ENCODE data around the gene CAPN15. TPM values are rescaled to one million over a fixed set of nuclear protein-coding genes. Genes with fewer than 3 reads are reported as not detected.
A peak's percentile ranks its signal among the peaks of the same experiment; 100 is the strongest.

CAPN15 gene
- total and polyA plus RNA-seq, 4 donors = 14.4 to 64.1 (median 38.9) TPM

DNA sequence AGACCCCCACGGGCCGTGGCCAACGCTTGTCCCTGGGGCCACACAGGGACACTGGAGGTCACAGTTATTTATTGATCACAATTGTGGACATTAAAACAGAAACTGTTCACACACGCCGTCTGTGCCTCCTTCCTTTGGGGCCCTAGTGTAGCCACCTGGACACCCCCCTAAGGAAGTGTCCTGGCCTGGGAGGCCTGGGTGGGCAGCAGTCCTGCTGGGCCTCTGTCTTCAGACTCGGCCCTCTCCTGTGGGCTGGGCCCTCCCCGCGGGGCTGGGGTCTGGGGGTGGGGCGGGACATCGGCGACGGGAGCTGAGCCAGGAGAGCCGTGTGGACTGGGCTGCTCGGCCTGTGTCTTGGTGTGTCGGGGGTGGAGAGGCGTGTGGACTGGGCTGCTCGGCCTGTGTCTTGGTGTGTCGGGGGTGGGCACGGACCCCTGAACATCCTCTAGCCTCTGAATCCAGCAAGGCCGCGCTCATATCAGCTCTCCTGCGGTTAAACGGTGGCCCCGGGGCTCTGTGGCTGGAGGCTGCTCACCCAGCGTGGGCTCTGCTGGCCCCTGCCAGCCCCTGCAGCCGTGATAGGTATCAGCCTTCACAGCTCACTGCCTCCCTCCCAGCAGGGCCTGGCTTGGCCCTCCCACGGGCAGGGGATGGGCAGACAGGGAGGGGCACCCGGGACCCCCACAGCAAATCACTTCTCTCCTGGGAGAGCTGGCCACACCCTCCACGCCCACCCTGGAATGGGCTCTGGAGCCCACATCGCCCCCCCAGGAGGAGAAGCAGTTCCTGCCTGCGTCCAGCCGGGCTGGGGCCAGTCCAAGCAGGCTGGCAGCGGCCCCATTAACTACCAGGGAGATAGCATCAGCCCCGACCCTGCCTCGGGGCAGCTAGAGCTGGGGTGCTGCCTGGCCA lies 38.2 kb downstream of the CAPN15 start:
- 59 to 86% methylated on average over 23 to 35 of the region's 35 CpGs for WGBS, 2 donors
- Histone ChIP-seq H3K4me1 (ENCODE audit: control insufficient read depth in 5 of 5, insufficient read depth in 5 of 5, low read length in 5 of 5) (peaks cover 0 to 35% (median 15%) of the 10 kb centered on the region in 5 donors), H3K4me3 (no peak overlapping the region), H3K27ac (ENCODE audit: low read depth in 1 of 2, low read length in 1 of 2) (no peak overlapping the region), H3K9me3 (ENCODE audit: control insufficient read depth in 4 of 4, insufficient read depth in 3 of 4, low read length in 3 of 4) (peaks cover 0 to 4% (median 0%) of the 10 kb centered on the region in 4 donors), H3K36me3 (ENCODE audit: control insufficient read depth in 4 of 4, insufficient read depth in 4 of 4, low read length in 4 of 4) (no peaks in the 10 kb centered on the region), H3K9ac (ENCODE audit: insufficient read depth in 1 of 2, low read length in 2 of 2) (no peak overlapping the region), H3K27me3 (ENCODE audit: control insufficient read depth in 3 of 3, insufficient read depth in 3 of 3, low read length in 2 of 3) (peaks cover 0 to 21% (median 10%) of the 10 kb centered on the region in 3 donors)
- ATAC-seq (ENCODE audit: insufficient read depth, low FRiP score) (no peak), DNase-seq (peak; percentile 59 to 73 (median 72))
- TF ChIP-seq, protein P1, sequence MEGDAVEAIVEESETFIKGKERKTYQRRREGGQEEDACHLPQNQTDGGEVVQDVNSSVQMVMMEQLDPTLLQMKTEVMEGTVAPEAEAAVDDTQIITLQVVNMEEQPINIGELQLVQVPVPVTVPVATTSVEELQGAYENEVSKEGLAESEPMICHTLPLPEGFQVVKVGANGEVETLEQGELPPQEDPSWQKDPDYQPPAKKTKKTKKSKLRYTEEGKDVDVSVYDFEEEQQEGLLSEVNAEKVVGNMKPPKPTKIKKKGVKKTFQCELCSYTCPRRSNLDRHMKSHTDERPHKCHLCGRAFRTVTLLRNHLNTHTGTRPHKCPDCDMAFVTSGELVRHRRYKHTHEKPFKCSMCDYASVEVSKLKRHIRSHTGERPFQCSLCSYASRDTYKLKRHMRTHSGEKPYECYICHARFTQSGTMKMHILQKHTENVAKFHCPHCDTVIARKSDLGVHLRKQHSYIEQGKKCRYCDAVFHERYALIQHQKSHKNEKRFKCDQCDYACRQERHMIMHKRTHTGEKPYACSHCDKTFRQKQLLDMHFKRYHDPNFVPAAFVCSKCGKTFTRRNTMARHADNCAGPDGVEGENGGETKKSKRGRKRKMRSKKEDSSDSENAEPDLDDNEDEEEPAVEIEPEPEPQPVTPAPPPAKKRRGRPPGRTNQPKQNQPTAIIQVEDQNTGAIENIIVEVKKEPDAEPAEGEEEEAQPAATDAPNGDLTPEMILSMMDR (IDR thresholded peaks at IDR 0.05; ENCODE audit: control extremely low read depth, extremely low read depth) = no peak

DNA sequence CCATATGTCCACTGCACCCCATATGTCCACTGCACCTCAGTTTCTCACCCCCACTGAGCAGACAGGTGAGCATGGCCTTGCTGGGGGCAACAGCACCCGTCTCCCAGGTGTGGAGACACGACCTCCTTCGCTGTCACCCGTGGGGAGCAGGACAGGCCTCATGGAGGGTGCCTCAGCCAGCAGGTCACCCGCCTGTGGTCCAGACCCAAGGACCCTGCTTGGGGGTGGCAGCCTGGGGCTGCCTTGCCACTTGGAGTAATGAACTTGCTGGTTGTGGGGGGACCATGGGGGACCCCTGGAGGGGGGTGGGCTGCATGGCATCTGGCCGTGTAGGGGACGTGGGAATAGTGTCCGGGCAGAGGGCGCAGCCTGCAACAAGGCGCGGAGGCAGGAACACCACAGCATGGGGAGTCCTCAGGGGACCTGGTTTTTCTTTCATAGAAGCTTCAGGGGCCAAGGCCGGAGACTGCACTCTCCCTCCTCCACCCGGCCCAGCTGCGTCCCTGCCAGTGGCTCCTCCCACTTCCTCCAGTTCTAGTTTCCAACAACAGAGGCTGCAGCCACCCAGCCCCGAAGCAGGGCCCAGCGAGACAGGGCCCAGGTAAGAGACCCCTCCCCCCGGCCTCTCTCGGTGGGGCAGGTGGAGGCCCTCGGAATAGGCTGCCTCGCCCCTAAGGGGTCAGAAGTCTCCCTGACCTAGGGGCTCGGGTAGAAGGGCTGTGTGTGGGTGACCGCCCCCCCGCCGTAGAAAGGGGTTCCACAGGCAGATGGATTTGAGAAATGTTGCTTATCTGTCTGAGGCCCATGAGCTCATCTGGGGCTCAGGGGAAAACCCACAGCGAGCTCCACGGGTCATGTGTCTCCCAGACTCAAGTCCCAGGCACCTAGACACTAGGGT lies 39.2 kb downstream of the CAPN15 start, which contains the start of gene NHLRC4:
NHLRC4 (plus strand) TSS at position 531 of the 898 bp plus-strand sequence. CDS start 1,043 bp downstream, outside the sequence.
- H3K4me3 ChIP-seq = no peak within 1 kb of the TSS
- H3K4me1 ChIP-seq (ENCODE audit: control insufficient read depth in 5 of 5, insufficient read depth in 5 of 5, low read length in 5 of 5) = peaks cover 0 to 35% (median 21%) of the 10 kb centered on the region in 5 donors
- peak; percentile 76 to 87 (median 81) for DNase-seq
- H3K27me3 ChIP-seq (ENCODE audit: control insufficient read depth in 3 of 3, insufficient read depth in 3 of 3, low read length in 2 of 3) = peaks cover 0 to 12% (median 5%) of the 10 kb centered on the region in 3 donors
- peaks cover 0 to 4% (median 0%) of the 10 kb centered on the region in 4 donors for H3K9me3 ChIP-seq (ENCODE audit: control insufficient read depth in 4 of 4, insufficient read depth in 3 of 4, low read length in 3 of 4)
- TF ChIP-seq, protein P1 (IDR thresholded peaks at IDR 0.05; ENCODE audit: control extremely low read depth, extremely low read depth) = no peak
- peak within 1 kb of the TSS in 1 of 2 donors; percentile 3 for H3K9ac ChIP-seq (ENCODE audit: insufficient read depth in 1 of 2, low read length in 2 of 2)
- WGBS, 2 donors = 28 to 32% methylated on average over 26 of the region's 26 CpGs
- H3K36me3 ChIP-seq (ENCODE audit: control insufficient read depth in 4 of 4, insufficient read depth in 4 of 4, low read length in 4 of 4) = no peaks in the 10 kb centered on the region
- no peak for ATAC-seq (ENCODE audit: insufficient read depth, low FRiP score)
- H3K27ac ChIP-seq (ENCODE audit: low read depth in 1 of 2, low read length in 1 of 2) = no peak within 1 kb of the TSS

DNA sequence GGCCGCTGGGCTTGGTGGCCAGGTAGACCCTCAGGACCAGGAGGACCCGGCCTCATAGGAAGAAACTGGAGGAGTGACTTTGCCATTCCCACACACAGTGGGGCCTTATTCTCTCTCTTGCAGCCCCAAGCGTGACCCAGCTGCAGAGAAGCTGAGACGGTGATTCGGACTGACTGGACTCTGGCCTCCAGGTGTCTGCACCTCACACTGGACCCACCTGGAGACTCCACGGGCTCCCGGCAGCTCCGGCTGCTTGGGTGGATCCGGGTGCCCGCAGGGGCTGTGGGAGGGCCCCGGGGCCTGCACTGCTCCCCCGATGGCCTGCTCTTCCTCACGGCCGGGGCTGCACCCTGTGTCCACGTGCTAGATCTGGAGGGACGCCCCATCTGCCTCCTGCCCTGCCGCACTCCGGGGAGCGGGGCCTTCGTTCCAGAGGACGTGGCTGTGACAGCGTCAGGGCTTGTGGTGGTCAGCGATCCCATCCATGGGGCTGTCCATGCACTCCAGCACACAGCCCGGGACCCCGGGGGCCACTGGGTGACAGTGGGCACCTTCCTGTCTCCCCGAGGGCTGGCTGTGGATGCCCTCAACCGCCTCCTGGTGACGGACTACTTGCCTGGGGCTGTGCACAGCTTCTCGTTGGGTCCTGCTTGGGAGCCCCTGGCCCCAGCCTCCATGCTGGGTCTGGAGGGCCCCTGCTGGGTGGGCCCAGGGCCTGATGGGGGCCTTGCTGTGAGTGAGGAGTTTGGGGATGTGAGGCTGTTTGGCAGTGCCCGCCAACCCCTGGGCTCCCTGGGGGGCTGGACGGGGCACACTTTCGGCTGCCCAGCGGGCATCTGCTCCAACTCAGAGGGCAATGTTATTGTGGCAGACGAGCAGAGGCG lies 40.1 kb downstream of the CAPN15 start:
- no peak overlapping the region for H3K27ac ChIP-seq (ENCODE audit: low read depth in 1 of 2, low read length in 1 of 2)
- 93 to 96% methylated on average over 34 to 35 of the region's 35 CpGs for WGBS, 2 donors
- DNase-seq (no peak), ATAC-seq (ENCODE audit: insufficient read depth, low FRiP score) (no peak)
- no peaks in the 10 kb centered on the region for H3K9me3 ChIP-seq (ENCODE audit: control insufficient read depth in 4 of 4, insufficient read depth in 3 of 4, low read length in 3 of 4)
- H3K4me3 ChIP-seq = no peak overlapping the region
- H3K4me1 ChIP-seq (ENCODE audit: control insufficient read depth in 5 of 5, insufficient read depth in 5 of 5, low read length in 5 of 5) = peaks cover 0 to 35% (median 21%) of the 10 kb centered on the region in 5 donors
- peak overlapping the region in 1 of 2 donors; percentile 3 for H3K9ac ChIP-seq (ENCODE audit: insufficient read depth in 1 of 2, low read length in 2 of 2)
- H3K36me3 ChIP-seq (ENCODE audit: control insufficient read depth in 4 of 4, insufficient read depth in 4 of 4, low read length in 4 of 4) = peaks cover 0 to under 1% (median 0%) of the 10 kb centered on the region in 4 donors
- H3K27me3 ChIP-seq (ENCODE audit: control insufficient read depth in 3 of 3, insufficient read depth in 3 of 3, low read length in 2 of 3) = peaks cover 0 to 3% (median 0%) of the 10 kb centered on the region in 3 donors
- TF ChIP-seq, protein P1 (IDR thresholded peaks at IDR 0.05; ENCODE audit: control extremely low read depth, extremely low read depth) = no peak

Measured in lung (tissue), 12 donors.